HG02610 (cell line): Measurements from ENCODE around the gene STK39.

Experiments
- ATAC-seq: cut with Tn5 transposase; IDR thresholded peaks from one replicate; pipeline ENCODE4 v1.9.1; 2021; ENCODE audit warnings: mild to moderate bottlenecking, moderate library complexity; ENCODE audit not compliant: unreplicated experiment

The STK39 gene

DNA sequence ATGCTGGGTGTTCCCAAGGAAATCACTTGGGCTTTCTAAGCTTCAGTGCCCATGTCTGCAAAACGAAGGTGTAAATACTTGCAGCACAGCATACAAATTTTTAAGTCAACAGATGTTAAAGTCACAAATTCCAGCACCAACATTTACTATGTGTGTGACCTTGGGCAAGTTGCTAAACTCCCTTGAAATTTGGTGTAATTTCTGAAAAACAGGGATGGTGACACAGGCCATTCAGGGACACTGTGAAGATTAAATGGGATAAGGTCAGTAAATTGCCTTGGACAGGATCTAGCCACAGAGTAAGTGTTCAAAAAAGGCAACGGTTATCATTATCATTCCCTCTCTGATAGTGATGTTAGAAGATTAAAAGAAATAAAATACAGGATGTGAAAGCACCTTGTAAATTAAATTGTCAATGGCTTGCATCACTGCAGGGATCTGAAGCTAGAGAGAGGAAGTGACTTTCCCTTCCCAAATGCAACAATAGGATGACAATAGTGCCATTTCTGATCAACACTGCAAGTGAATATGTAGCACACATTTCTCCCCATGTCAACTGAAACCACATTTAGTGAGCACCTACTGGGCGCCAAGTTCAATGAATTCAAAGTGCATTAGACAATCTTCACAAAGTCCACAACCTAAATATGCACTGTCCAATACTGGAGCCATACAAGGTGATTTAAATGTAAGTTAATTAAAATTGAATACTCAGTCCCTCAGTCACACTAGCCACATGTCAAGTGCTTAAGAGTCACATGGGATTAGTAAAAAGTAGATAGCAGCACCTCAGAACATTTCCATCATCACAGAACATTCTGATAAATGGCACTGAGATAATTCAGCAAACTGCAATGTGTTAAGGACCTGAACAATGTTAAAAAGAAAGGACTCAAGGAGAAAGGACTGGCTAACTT, 81.2 kb downstream of the STK39 start:
- ATAC-seq: no peak

GRCh38 chr2:168165397-168165796, 82.0 kb downstream of the STK39 start:
- no peak for ATAC-seq

DNA sequence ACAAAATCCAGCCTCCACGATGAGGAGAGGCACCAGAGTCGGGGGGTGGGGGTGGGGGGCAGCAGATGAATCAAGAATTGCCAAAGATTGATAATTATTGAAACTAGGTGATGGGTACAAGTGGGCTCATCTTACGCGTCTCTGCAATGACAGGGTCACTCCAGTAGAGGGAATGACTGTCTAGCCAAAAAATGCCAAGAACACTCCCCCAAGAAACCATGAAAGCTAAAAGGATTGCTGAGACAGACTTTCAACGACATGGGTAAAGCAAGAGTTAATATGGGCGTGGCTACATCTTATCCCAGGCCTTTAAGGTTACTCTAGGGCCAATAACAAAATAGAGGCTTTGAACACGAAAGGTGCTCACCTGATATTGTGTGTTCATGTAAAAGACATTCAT, 86.5 kb downstream of the STK39 start:
- no peak for ATAC-seq

- ATAC-seq: no peak
Observed at GRCh38 chr2:168159754-168160585, 87.4 kb downstream of the STK39 start.

- no peak for ATAC-seq
Observed at GRCh38 chr2:168158586-168158985, 88.8 kb downstream of the STK39 start.

GRCh38 chr2:168157926-168158325, 89.5 kb downstream of the STK39 start:
- ATAC-seq: no peak

- ATAC-seq: no peak
Observed at GRCh38 chr2:168157070-168157469, 90.3 kb downstream of the STK39 start.

DNA sequence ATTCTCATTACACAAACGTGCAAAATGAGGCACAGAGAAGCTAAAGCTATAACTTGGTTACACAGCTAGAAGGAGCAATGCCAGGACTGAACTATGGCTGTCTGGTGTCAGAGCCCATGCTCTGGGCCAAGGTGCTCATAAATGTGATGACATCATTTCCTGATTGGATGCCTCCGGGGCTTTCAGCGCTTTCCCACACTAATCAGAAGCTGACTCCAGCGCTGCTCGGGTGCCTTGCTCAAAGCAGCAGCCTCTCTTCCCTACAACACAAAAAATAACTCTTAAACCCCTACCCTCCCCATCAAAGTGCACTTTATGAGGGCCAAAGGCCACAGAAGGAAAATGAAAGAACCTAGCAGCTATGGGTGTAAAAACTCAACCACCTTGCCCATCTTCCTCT, 90.7 kb downstream of the STK39 start:
- ATAC-seq: no peak

DNA sequence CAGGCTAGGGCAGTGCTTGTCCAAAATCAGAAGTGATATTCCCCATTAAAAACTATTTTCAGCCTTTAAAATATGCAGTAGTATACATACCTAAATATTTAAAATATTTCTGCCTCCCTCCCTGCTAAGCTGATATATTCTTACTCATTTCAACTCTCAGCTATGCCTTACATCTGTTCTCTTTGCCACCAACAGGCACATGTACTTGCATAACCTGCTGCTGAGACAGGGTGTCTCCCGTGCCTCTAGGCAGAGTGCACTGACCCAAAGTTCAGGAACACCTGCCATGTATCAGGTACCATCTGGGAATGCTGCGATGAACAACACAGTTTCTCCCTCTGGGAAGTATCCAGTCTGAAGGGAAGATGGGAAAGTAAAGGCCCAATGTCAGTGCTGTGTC, 91.7 kb downstream of the STK39 start:
- ATAC-seq: no peak

DNA sequence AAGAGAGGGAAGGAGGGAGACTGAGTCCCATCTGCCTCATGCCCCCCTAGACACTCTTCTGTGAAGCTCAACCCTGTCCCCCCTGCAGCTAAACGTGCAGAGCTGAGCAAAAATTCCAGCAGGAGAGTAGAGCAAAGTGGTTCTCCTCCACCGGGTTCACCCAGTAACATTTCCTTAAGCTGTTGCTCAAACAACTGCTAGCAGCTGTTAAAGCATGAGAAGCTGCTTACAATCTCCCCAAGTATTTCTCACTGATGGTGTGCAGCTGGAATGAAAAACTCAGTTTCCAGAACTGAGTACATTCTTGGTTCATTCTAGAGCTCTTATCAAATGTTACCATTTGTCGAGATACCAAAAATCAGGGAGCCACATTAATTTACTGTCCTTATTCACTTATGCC, 92.3 kb downstream of the STK39 start:
- no peak for ATAC-seq

DNA sequence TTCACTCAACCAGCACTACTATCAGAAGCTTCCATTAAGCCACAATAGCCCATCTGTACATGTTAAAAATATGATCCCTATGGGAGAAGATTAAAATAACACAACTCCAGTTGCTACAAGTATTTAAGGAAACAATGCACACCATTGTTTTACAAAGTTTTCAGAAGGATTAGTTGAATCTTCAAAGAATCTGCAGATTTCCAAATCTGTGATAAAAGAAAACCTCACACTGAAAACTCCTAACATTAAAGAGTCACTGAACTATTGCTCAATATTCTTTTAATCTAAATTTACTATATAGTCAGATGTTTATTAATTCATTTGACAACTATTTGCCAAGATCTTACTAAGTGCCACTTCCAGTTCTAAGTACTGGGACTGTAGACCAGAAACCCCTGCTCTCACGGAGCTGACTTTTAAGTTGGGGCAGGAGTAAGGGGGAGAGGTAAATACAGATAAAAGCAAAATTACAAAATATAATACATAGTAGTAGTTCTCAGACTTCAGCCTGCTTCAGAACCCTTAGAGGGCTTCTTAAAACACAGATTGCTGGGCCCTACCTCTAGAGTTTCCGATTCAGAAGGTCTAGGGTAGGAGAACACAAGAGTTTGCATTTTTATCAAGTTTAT, 94.4 kb downstream of the STK39 start:
- ATAC-seq: no peak

DNA sequence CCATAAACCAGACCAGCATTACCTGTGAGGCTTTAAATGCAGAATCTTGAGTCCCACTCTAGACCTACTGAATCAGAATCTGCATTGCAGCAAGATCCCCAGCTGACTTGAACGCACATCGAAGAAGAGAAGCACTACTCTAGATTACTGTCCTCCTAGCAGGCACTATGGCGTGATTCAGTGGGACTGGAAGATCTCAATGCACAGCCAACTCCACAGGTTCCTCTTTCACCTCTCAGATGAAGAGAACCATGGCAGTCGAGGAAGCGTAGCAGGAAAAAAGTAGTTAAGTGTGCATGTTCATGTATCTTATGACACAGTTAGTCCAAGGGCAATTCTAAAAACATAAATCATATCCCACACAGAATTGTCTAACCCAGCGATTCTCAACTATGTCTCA, 97.4 kb downstream of the STK39 start:
- ATAC-seq: no peak

- no peak for ATAC-seq
Observed at GRCh38 chr2:168149150-168149974, 98.0 kb downstream of the STK39 start.

DNA sequence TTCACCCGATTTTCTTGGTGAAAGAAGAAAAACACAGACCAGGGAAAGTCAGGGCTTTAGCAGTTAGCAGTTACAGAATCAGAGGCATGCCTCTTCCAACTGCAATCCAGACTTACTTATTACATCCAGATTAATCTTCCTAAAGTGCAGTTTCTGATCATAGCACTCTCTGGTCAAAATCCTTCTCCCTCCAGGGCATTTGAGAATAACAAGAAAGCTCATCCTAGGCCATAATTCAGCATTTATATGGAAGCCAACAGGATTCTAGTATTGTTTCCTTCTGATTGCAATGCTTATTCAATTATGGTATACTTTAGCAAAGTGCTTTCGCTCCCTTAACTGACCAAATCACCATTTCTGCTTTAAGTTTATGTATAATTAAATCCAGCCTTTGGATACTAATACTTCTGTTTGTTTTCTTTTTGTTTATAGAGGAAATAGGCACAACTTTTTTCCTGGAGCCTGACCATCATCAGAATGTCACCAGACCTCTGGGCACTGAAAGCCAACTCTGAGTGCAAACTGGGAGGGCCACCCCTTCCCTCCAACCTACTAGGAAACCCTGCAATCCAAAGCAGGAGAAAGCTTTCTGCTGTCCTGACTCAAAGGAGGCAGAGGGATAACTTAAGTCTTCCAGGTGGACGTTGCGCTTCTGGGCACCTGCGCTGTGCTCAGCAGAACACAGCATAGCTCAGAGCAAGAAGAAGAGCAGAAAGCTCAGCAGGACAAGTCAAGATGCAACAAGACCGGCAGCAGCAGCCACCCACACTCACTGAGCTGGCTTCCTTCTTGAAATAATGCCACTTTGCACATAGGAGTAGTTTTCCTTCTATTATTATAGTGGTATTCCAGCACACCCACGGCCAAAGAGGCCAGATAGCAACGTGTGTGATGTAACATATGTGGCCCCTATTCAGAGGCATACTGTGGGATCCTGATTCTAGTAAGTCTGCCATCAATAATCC, 99.3 kb downstream of the STK39 start:
- no peak for ATAC-seq

DNA sequence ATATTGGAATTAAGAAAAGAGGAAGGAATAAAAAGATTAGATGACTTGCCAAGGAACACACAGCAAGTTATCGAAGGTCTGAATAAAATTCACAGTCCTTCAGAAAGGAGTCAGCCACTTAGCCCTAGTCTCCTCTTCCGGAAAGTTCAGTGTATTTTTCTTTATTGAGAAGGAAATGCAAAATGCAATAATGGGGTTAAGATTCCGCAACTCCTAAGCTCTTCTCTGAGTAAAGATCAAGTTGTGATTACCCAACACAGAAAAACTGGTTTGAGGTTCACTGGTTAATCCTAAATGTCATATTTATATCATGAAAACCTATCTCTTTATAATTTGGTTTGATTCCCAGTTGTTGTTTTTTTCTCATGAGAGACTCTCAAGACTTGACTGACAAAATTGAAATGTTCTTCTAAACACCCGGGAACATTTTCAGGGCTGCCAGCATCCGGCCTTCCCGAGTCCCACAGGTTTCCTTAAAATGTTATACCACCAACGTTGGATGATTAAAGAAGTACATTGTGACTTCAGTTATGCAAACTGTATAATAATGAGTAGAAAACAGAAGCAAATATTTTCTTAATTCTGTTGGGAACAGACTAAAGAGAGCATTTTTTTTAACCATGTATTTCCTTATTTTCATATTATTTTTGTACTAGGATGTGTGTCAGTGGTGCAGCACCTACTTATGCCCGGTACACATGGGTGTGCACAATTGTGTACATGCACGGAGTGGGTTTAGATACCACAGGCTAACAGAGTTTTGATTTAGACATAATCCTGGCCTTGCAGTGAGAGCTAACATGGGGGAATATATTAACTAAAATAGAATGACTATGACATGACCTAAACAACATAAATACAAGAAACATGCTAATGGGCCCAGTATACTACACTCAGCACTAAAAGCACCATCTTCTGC, 100.2 kb downstream of the STK39 start:
- no peak for ATAC-seq

DNA sequence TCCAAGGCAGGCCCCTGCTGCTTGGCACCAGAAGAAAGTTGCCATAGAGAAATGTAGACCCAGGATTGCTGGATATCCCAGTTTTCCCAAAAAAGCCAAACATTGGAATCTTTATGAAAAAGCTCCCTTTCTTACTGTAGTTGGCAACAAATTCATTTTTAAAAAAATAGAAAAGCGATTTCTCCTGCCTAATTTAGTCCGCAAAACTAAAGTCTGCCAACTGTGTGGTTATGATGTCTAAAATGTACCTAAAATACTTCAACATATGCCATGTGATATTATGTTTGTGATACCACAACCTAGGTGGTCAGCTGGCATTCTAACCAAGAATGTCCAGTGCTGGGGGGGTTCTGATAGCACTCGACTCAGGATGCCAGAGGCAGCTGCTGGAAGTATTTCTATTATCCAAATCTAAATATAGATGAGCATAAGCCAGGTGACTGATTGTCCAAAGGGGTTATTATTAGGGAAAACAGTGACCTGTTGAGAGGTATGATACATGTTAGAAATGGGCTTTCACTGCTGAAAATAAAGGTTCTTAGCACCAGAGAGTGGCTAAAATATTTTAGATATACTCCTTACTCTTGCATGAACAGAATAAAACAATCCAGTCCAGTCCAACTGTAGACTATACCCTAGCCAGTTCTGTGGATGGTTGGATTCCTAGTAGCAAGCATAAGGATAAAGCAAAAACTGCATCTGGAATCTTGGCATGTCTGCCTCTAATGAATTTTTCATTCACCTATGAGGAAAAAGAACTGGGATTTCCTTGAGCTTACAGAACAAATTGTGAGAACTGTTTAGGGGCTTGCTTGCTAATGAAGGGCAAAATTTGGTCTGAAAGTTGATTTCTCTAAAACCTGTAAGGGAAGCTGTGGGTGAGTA, 101.7 kb downstream of the STK39 start:
- no peak for ATAC-seq

- ATAC-seq: no peak
Observed at GRCh38 chr2:168145011-168145410, 102.4 kb downstream of the STK39 start.
